NCI-H2107 (cell line): Measurements from ENCODE around the gene CCL17.
A peak's percentile ranks its signal among the peaks of the same experiment; 100 is the strongest.

Experiments used
- DNase-seq: peaks from one replicate; lab custom pipeline; 2025; lab: John Stamatoyannopoulos, UW

CCL17 gene

GRCh38 chr16:57377080-57377841, 27.3 kb upstream of the CCL17 start:
- no peak for DNase-seq

GRCh38 chr16:57379579-57379978, 25.0 kb upstream of the CCL17 start:
- no peak for DNase-seq

- DNase-seq, result no peak
Measured at GRCh38 chr16:57380671-57381462, 23.7 kb upstream of the CCL17 start.

GRCh38 chr16:57381791-57382534, 22.6 kb upstream of the CCL17 start:
- no peak for DNase-seq

GRCh38 chr16:57382535-57383275, 21.9 kb upstream of the CCL17 start:
- DNase-seq, result no peak

GRCh38 chr16:57383276-57384247, 21.0 kb upstream of the CCL17 start:
- DNase-seq, result no peak

- no peak for DNase-seq
Measured at GRCh38 chr16:57384248-57385070, 20.1 kb upstream of the CCL17 start.

- DNase-seq, result no peak
Measured at GRCh38 chr16:57385083-57385482, 19.5 kb upstream of the CCL17 start.

- DNase-seq, result peak; percentile 59
Measured at GRCh38 chr16:57386381-57386951, 18.1 kb upstream of the CCL17 start.

- no peak for DNase-seq
Measured at GRCh38 chr16:57387598-57388354, 16.8 kb upstream of the CCL17 start.

GRCh38 chr16:57388359-57389086, 16.0 kb upstream of the CCL17 start:
- DNase-seq, result no peak

GRCh38 chr16:57389087-57389468, 15.5 kb upstream of the CCL17 start:
- no peak for DNase-seq

- no peak for DNase-seq
Measured at GRCh38 chr16:57390636-57391295, 13.8 kb upstream of the CCL17 start.

GRCh38 chr16:57391300-57391699, 13.3 kb upstream of the CCL17 start:
- DNase-seq, result no peak

GRCh38 chr16:57391708-57392107, 12.9 kb upstream of the CCL17 start:
- no peak for DNase-seq

GRCh38 chr16:57392694-57393093, 11.9 kb upstream of the CCL17 start:
- DNase-seq, result no peak

GRCh38 chr16:57394444-57394843, 10.1 kb upstream of the CCL17 start:
- DNase-seq, result no peak

- no peak for DNase-seq
Measured at GRCh38 chr16:57395026-57395425, 9.5 kb upstream of the CCL17 start.
